GM10248 (cell line): ENCODE data around the gene ACTR10.

Experiments used
- CTCF ChIA-PET: fragments of 300-600 bp; sonication (Branson Sonifier 250); formaldehyde crosslinking; extraction: SDS; loops from one replicate; lab custom pipeline; 2021; ENCODE audit warnings: antibody characterized with exemption; lab: Yijun Ruan, JAX
- POLR2A ChIA-PET: fragments of 350-650 bp; sonication (Branson Sonifier 250); formaldehyde crosslinking; extraction: SDS; loops from one replicate; lab custom pipeline; 2020; ENCODE audit warnings: antibody characterized with exemption; lab: Yijun Ruan, JAX
- DNase-seq: peaks from one replicate; pipeline ENCODE4 v3.0.0; 2012; ENCODE audit errors: extremely low spot score
- TF ChIP-seq, protein P1 (sequence below): IDR thresholded peaks from 2 replicates; pipeline ENCODE4 v1.5.1; 2012; ENCODE audit warnings: mild to moderate bottlenecking, low read depth; ENCODE audit errors: extremely low read depth, missing control alignments, control extremely low read depth

Gene ACTR10

DNA sequence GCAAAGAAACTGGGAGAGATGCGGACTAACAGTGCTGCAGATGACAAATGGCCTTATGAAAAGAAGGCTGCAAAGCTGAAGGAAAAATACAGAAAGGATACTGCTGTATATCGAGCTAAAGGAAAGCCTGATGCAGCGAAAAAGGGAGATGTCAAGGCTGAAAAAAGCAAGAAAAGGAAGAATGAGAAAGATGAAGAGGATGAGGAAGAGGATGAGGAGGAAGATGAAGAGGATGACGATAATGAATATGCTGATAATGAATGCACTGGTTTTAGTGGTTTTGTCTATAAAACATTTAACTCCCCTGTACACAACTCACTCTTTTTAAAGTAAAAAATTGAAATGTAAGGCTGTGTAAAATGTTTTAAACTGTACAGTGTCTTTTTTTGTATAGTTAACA lies 85.2 kb downstream of the ACTR10 start:
- CTCF ChIA-PET = no interaction called here
- TF ChIP-seq, protein P1, sequence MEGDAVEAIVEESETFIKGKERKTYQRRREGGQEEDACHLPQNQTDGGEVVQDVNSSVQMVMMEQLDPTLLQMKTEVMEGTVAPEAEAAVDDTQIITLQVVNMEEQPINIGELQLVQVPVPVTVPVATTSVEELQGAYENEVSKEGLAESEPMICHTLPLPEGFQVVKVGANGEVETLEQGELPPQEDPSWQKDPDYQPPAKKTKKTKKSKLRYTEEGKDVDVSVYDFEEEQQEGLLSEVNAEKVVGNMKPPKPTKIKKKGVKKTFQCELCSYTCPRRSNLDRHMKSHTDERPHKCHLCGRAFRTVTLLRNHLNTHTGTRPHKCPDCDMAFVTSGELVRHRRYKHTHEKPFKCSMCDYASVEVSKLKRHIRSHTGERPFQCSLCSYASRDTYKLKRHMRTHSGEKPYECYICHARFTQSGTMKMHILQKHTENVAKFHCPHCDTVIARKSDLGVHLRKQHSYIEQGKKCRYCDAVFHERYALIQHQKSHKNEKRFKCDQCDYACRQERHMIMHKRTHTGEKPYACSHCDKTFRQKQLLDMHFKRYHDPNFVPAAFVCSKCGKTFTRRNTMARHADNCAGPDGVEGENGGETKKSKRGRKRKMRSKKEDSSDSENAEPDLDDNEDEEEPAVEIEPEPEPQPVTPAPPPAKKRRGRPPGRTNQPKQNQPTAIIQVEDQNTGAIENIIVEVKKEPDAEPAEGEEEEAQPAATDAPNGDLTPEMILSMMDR = no peak
- POLR2A ChIA-PET = no interaction called here
- DNase-seq = no peak
